Measurements from ENCODE around the gene EIF6. TPM values are rescaled to one million over a fixed set of nuclear protein-coding genes. Genes with fewer than 3 reads are reported as not detected.

Gene EIF6
- total and polyA plus RNA-seq, 3 donors from 2014 or later: 84.3 to 142 (median 90.6) TPM

DNA sequence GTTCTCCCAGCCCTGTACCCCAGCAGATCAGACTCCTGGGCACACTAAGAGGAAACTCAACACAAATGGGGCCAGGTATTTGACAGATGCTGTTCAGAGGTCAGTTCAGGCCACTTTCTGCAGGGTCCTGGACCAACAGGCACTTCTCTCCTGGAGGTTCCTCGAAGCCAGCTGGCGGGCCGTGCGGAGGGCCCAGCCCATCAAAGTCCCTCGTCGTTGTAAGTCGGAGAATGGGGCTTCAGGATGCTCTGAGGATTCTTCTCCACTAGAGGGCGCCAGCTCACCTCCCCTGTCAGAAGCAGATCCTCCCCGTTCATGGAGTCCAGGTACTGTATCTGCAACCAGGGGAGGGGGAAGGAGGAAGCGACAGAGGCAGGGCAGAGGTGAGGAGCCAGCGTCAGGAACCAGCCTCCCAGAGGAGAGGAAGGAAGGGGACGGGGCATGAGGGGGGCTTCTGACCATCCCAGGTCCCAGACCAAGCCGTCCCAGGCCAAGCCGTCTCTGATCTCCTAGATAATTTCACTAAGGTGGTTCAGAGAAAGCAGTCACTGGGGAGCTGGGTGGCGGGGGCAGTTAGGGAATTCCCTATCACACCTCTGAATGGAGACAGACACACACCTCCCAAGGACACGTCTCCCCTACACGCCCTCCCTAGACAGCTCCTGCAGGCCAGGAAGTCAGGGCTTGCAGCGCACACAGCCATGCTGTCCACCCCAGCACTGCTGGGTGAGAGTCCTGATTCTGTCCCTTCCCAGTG, 19.3 kb upstream of the EIF6 start:
- H3K36me3 ChIP-seq (ENCODE audit: low read depth, missing control alignments): no peaks in the 10 kb centered on the region
- WGBS, 2 donors: 8 to 26% methylated on average over 10 to 18 of the region's 18 CpGs
- H3K27me3 ChIP-seq: no peaks in the 10 kb centered on the region
- intact Hi-C loops (cut with DNase I; ENCODE audit: low total_unique reads): no loop called here
- H3K9me3 ChIP-seq: no peaks in the 10 kb centered on the region
- TF ChIP-seq, protein P1, sequence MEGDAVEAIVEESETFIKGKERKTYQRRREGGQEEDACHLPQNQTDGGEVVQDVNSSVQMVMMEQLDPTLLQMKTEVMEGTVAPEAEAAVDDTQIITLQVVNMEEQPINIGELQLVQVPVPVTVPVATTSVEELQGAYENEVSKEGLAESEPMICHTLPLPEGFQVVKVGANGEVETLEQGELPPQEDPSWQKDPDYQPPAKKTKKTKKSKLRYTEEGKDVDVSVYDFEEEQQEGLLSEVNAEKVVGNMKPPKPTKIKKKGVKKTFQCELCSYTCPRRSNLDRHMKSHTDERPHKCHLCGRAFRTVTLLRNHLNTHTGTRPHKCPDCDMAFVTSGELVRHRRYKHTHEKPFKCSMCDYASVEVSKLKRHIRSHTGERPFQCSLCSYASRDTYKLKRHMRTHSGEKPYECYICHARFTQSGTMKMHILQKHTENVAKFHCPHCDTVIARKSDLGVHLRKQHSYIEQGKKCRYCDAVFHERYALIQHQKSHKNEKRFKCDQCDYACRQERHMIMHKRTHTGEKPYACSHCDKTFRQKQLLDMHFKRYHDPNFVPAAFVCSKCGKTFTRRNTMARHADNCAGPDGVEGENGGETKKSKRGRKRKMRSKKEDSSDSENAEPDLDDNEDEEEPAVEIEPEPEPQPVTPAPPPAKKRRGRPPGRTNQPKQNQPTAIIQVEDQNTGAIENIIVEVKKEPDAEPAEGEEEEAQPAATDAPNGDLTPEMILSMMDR (IDR thresholded peaks at IDR 0.05): peak; percentile 86 to 89 (median 89)
- TF ChIP-seq POLR2A (IDR thresholded peaks at IDR 0.05): no peak
- H3K4me3 ChIP-seq: no peak overlapping the region
- DNase-seq: peak; percentile 94
- H3K4me1 ChIP-seq: peaks cover 21% of the 10 kb centered on the region
- no peak overlapping the region for H3K27ac ChIP-seq

DNA sequence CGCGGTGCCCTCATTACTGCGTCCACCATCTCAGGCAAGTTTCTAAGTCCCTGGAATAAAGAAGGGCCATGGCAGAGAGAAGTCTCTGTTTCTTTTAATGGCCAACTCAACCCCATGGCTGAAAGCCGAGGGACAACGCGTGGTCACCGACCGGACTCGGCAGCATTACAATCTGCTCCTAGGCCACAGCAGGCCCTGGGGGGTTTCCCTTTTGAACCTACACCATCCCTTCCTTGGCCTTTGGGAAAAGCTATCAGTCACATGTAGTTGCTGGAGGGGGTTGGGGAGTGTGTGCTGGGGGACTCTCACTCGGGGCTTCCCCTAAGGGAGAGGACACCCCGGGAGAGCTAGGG, 18.8 kb upstream of the EIF6 start:
- no peak overlapping the region for H3K4me3 ChIP-seq
- H3K9me3 ChIP-seq: no peaks in the 10 kb centered on the region
- DNase-seq: no peak
- H3K36me3 ChIP-seq (ENCODE audit: low read depth, missing control alignments): no peaks in the 10 kb centered on the region
- intact Hi-C loops (cut with DNase I; ENCODE audit: low total_unique reads): no loop called here
- peaks cover 20% of the 10 kb centered on the region for H3K4me1 ChIP-seq
- no peak for TF ChIP-seq POLR2A (IDR thresholded peaks at IDR 0.05)
- TF ChIP-seq, protein P1 (IDR thresholded peaks at IDR 0.05): no peak
- no peak overlapping the region for H3K27ac ChIP-seq
- no peaks in the 10 kb centered on the region for H3K27me3 ChIP-seq
- 51 to 56% methylated on average over 10 to 11 of the region's 11 CpGs for WGBS, 2 donors

DNA sequence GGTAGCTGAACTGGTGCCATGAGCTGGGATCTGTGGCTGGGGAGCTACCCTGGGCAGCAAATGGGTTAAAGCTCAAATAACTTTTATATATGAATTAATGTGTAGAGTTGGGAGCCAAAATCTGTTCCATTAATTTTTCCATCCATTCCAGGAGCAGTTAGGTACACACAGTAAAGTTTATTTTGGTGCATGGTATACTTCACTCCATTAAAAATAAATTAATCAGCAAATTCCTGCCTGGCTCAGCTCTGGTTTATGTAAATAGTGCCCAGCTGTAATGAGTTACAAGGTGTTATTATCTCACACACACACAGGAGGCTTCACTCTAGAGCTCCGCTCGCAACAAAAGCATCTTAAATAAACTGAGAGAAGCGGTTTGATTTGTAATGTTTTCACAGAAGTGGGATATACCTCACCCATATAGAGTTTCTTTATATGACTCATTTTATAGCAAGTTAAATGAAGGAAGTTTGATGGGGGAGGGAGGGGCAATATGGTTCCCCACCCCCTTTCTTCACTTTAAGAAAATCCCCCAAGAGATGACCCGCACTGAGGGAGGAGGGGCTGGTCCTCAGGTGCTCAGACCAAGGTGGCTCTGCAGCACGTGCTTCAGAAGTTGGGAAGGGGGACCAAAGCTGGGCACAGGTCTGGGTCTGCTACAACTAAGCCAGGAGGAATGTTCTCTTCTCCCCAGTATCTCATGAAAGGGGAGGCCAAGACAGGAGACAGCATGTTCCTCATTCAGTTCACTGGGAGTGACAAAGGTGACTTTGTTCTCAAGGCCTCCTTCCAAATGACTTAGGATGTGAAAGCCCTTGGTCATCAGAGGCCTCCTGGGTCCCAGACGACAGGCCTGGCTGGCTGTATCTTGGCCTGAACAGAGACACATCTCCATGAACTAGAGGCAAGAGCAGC, 18.1 kb upstream of the EIF6 start:
- Histone ChIP-seq H3K27ac (no peak overlapping the region), H3K36me3 (ENCODE audit: low read depth, missing control alignments) (no peaks in the 10 kb centered on the region), H3K4me1 (peaks cover 15% of the 10 kb centered on the region), H3K9me3 (no peaks in the 10 kb centered on the region), H3K4me3 (no peak overlapping the region), H3K27me3 (no peaks in the 10 kb centered on the region)
- WGBS, 2 donors: 60 to 72% methylated on average over 6 of the region's 6 CpGs
- DNase-seq: no peak
- intact Hi-C loops (cut with DNase I; ENCODE audit: low total_unique reads): no loop called here
- TF ChIP-seq, protein P1 (IDR thresholded peaks at IDR 0.05): no peak
- TF ChIP-seq POLR2A (IDR thresholded peaks at IDR 0.05): no peak

DNA sequence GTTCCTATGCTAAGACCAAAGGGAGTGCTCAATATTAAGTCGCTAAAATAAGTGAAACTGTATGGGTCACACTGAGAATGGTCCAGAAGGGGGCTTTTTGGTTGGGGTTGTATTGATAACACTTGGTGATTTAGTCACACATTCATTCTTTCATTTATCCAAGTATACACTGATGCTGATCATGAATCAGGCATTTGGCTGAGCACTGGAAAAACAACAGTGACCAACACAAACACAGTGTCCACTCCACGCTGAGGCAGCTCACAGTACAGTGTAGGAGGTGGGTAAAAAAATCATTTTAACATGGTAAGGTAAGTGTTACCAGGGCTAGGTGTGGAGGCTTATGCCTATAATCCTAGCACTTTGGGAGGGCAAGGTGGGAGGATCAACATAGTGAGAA, 16.9 kb upstream of the EIF6 start:
- DNase-seq: no peak
- Histone ChIP-seq H3K36me3 (ENCODE audit: low read depth, missing control alignments) (no peaks in the 10 kb centered on the region), H3K9me3 (no peaks in the 10 kb centered on the region), H3K4me3 (no peak overlapping the region), H3K27me3 (no peaks in the 10 kb centered on the region), H3K4me1 (peaks cover 7% of the 10 kb centered on the region), H3K27ac (no peak overlapping the region)
- intact Hi-C loops (cut with DNase I; ENCODE audit: low total_unique reads): no loop called here
- TF ChIP-seq, protein P1 (IDR thresholded peaks at IDR 0.05): no peak
- TF ChIP-seq POLR2A (IDR thresholded peaks at IDR 0.05): no peak
- 87 to 97% methylated on average over 2 of the region's 2 CpGs for WGBS, 2 donors
